Activated CD8-positive, alpha-beta memory T cell treated with anti-CD3 and anti-CD28 coated beads, Interleukin-2, amount 10 ng/mL, durations not matched to agents 7 days and 5 days (primary cell): Measurements from ENCODE around the gene STARD6. TPM values are rescaled to one million over a fixed set of nuclear protein-coding genes. Genes with fewer than 3 reads are reported as not detected.
"Not testable (repeated sequence)": the region's sequence is repeated elsewhere in the genome, so short reads cannot be mapped to it uniquely, and the experiment has no call there.

Experiments
- ATAC-seq: fragments of 150-1000 bp; cut with Tn5 transposase; one replicate; pipeline ENCODE4 v1.10.0; 2021; ENCODE audit warnings: moderate library complexity
- CTCF ChIA-PET: fragments of 350-600 bp; sonication (Branson Sonifier 250); formaldehyde crosslinking; loops from one replicate; lab custom pipeline; 2021; ENCODE audit warnings: antibody characterized with exemption; lab: Charles Lee
- DNase-seq: peaks from one replicate; pipeline ENCODE4 v3.0.0-alpha.2; 2020
- H3K27ac Mint-ChIP-seq: one replicate; pipeline ENCODE4 v1.8.0; 2021; ENCODE audit warnings: mild to moderate bottlenecking, mixed read lengths
- H3K27me3 Mint-ChIP-seq: one replicate; pipeline ENCODE4 v1.8.0; 2021; ENCODE audit warnings: mixed read lengths
- H3K36me3 Mint-ChIP-seq: one replicate; pipeline ENCODE4 v1.8.0; 2021; ENCODE audit warnings: mild to moderate bottlenecking, mixed read lengths
- H3K4me1 Mint-ChIP-seq: one replicate; pipeline ENCODE4 v1.8.0; 2021; ENCODE audit warnings: mixed read lengths
- H3K4me3 Mint-ChIP-seq: one replicate; pipeline ENCODE4 v1.8.0; 2021; ENCODE audit warnings: mild to moderate bottlenecking, moderate library complexity, mixed read lengths
- H3K9me3 Mint-ChIP-seq: one replicate; pipeline ENCODE4 v1.8.0; 2022; ENCODE audit warnings: low read depth, mixed read lengths
- total RNA-seq, 2 experiments: library from RNA; stranded (reverse); gene quantifications; one replicate each; pipeline ENCODE4 v1.2.3, GENCODE V29; 2021

The STARD6 gene
- under 1 TPM; 0.20 to 0.61 TPM for total RNA-seq

GRCh38 chr18:54357660-54358494 is at the start of gene STARD6, which contains the start of gene C18orf54:
STARD6 (minus strand) TSS chr18:54357858; CDS start chr18:54354573, 3,285 bp downstream.
C18orf54 (plus strand) TSS chr18:54357906; CDS start chr18:54360573, 2,667 bp downstream.
- peak within 1 kb of the TSS; percentile 95 for H3K4me3 Mint-ChIP-seq
- H3K36me3 Mint-ChIP-seq = peaks cover 24% of the 10 kb centered on the region
- peaks cover 25% of the 10 kb centered on the region for H3K4me1 Mint-ChIP-seq
- H3K27me3 Mint-ChIP-seq = no peaks in the 10 kb centered on the region
- ATAC-seq (peak; percentile 96), DNase-seq (peak; percentile 94)
- peak within 1 kb of the TSS; percentile 97 for H3K27ac Mint-ChIP-seq
- CTCF ChIA-PET = interaction anchor here (0.6 to 3.2 kb wide), 19 partner anchors 14 to 330 kb away, joined by 3 to 19 read pairs (median 4); partner anchors contain the start of genes MBD2 and POLI
- H3K9me3 Mint-ChIP-seq = no peaks in the 10 kb centered on the region

GRCh38 chr18:54405290-54405689 is 47.6 kb upstream of the STARD6 start:
- ATAC-seq (no peak), DNase-seq (no peak)
- H3K36me3 Mint-ChIP-seq = no peaks in the 10 kb centered on the region
- H3K4me3 Mint-ChIP-seq = no peak overlapping the region
- no peak overlapping the region for H3K27ac Mint-ChIP-seq
- H3K27me3 Mint-ChIP-seq = peaks cover 28% of the 10 kb centered on the region
- H3K4me1 Mint-ChIP-seq = no peaks in the 10 kb centered on the region
- no peaks in the 10 kb centered on the region for H3K9me3 Mint-ChIP-seq
- CTCF ChIA-PET = interaction anchor here (1.0 kb wide), 1 partner anchor 13 kb away, joined by 3 read pairs; no protein-coding TSS in a partner anchor

GRCh38 chr18:54396760-54397159 is 39.1 kb upstream of the STARD6 start:
- Mint-ChIP-seq H3K27ac (no peak overlapping the region), H3K4me1 (no peaks in the 10 kb centered on the region), H3K27me3 (peaks cover 18% of the 10 kb centered on the region), H3K9me3 (no peaks in the 10 kb centered on the region), H3K4me3 (no peak overlapping the region), H3K36me3 (no peaks in the 10 kb centered on the region)
- ATAC-seq = no peak
- no peak for DNase-seq
- CTCF ChIA-PET = no interaction called here

- CTCF ChIA-PET = interaction anchor here (0.6 kb wide), 1 partner anchor 277 kb away, joined by 3 read pairs; no protein-coding TSS in a partner anchor
- no peaks in the 10 kb centered on the region for H3K36me3 Mint-ChIP-seq
Measured at GRCh38 chr18:54393648-54394294, 36.1 kb upstream of the STARD6 start.

GRCh38 chr18:54392543-54393023 is 34.9 kb upstream of the STARD6 start:
- DNase-seq (no peak), ATAC-seq (peak; percentile 67)
- Mint-ChIP-seq H3K27ac (no peak overlapping the region), H3K4me1 (peaks cover 17% of the 10 kb centered on the region), H3K27me3 (peaks cover 21% of the 10 kb centered on the region), H3K36me3 (no peaks in the 10 kb centered on the region), H3K4me3 (no peak overlapping the region), H3K9me3 (no peaks in the 10 kb centered on the region)
- CTCF ChIA-PET = interaction anchor here (0.6 to 2.1 kb wide), 13 partner anchors 12 to 569 kb away, joined by 3 to 17 read pairs (median 3); partner anchors contain the start of genes C18orf54 and STARD6

More at GRCh38 chr18:54393648-54394294, 36.1 kb upstream of the STARD6 start:
- DNase-seq = no peak
- Mint-ChIP-seq H3K27ac (no peak overlapping the region), H3K27me3 (peaks cover 22% of the 10 kb centered on the region), H3K4me3 (no peak overlapping the region), H3K4me1 (peaks cover 11% of the 10 kb centered on the region), H3K9me3 (no peaks in the 10 kb centered on the region)
- ATAC-seq = no peak

GRCh38 chr18:54390838-54391237 is 33.2 kb upstream of the STARD6 start:
- Mint-ChIP-seq H3K9me3 (no peaks in the 10 kb centered on the region), H3K4me1 (peaks cover 17% of the 10 kb centered on the region), H3K4me3 (no peak overlapping the region), H3K27ac (no peak overlapping the region), H3K27me3 (peaks cover 14% of the 10 kb centered on the region), H3K36me3 (peaks cover 2% of the 10 kb centered on the region)
- DNase-seq (no peak), ATAC-seq (no peak)
- CTCF ChIA-PET = interaction anchor here (0.5 to 1.5 kb wide), 6 partner anchors 33 to 596 kb away, joined by 3 to 6 read pairs (median 4); partner anchors contain the start of genes C18orf54 and STARD6

- ATAC-seq (no peak), DNase-seq (no peak)
- H3K4me3 Mint-ChIP-seq = no peak overlapping the region
- peaks cover 17% of the 10 kb centered on the region for H3K4me1 Mint-ChIP-seq
- H3K27ac Mint-ChIP-seq = no peak overlapping the region
- H3K27me3 Mint-ChIP-seq = peaks cover 14% of the 10 kb centered on the region
- H3K36me3 Mint-ChIP-seq = peaks cover 3% of the 10 kb centered on the region
- no peaks in the 10 kb centered on the region for H3K9me3 Mint-ChIP-seq
- CTCF ChIA-PET = interaction anchor here (0.9 to 1.4 kb wide), 3 partner anchors 11 to 317 kb away, joined by 3 read pairs; no protein-coding TSS in a partner anchor
Measured at GRCh38 chr18:54389143-54389505, 31.5 kb upstream of the STARD6 start.

GRCh38 chr18:54388203-54389142 is 30.8 kb upstream of the STARD6 start:
- DNase-seq (peak; percentile 80), ATAC-seq (peak; percentile 88)
- peaks cover 3% of the 10 kb centered on the region for H3K36me3 Mint-ChIP-seq
- H3K9me3 Mint-ChIP-seq = no peaks in the 10 kb centered on the region
- peaks cover 17% of the 10 kb centered on the region for H3K4me1 Mint-ChIP-seq
- CTCF ChIA-PET = interaction anchor here (0.9 to 1.4 kb wide), 3 partner anchors 11 to 318 kb away, joined by 3 read pairs; no protein-coding TSS in a partner anchor
- no peak overlapping the region for H3K27ac Mint-ChIP-seq
- peaks cover 14% of the 10 kb centered on the region for H3K27me3 Mint-ChIP-seq
- no peak overlapping the region for H3K4me3 Mint-ChIP-seq

GRCh38 chr18:54387631-54388030 is 30.0 kb upstream of the STARD6 start:
- ATAC-seq = no peak
- peaks cover 3% of the 10 kb centered on the region for H3K36me3 Mint-ChIP-seq
- H3K27ac Mint-ChIP-seq = no peak overlapping the region
- H3K4me1 Mint-ChIP-seq = peaks cover 17% of the 10 kb centered on the region
- no peak overlapping the region for H3K4me3 Mint-ChIP-seq
- CTCF ChIA-PET = no interaction called here
- no peak for DNase-seq
- H3K9me3 Mint-ChIP-seq = no peaks in the 10 kb centered on the region
- peaks cover 10% of the 10 kb centered on the region for H3K27me3 Mint-ChIP-seq

GRCh38 chr18:54386800-54387495 is 29.3 kb upstream of the STARD6 start:
- H3K4me3 Mint-ChIP-seq, ATAC-seq, CTCF ChIA-PET, DNase-seq, H3K27ac Mint-ChIP-seq, H3K27me3 Mint-ChIP-seq, H3K36me3 Mint-ChIP-seq, H3K9me3 Mint-ChIP-seq: not testable (repeated sequence)
- peaks cover 17% of the 10 kb centered on the region for H3K4me1 Mint-ChIP-seq

- CTCF ChIA-PET = no interaction called here
- H3K4me3 Mint-ChIP-seq = no peak overlapping the region
- H3K4me1 Mint-ChIP-seq = peaks cover 16% of the 10 kb centered on the region
- DNase-seq (no peak), ATAC-seq (no peak)
- H3K9me3 Mint-ChIP-seq = no peaks in the 10 kb centered on the region
- peaks cover 13% of the 10 kb centered on the region for H3K36me3 Mint-ChIP-seq
- peaks cover 5% of the 10 kb centered on the region for H3K27me3 Mint-ChIP-seq
- no peak overlapping the region for H3K27ac Mint-ChIP-seq
Measured at GRCh38 chr18:54386043-54386442, 28.4 kb upstream of the STARD6 start.

- Mint-ChIP-seq H3K9me3 (no peaks in the 10 kb centered on the region), H3K27me3 (no peaks in the 10 kb centered on the region), H3K4me1 (peaks cover 3% of the 10 kb centered on the region), H3K4me3 (no peak overlapping the region), H3K27ac (no peak overlapping the region), H3K36me3 (peaks cover 19% of the 10 kb centered on the region)
- DNase-seq (no peak), ATAC-seq (no peak)
- CTCF ChIA-PET = no interaction called here
Measured at GRCh38 chr18:54382733-54383252, 25.1 kb upstream of the STARD6 start.
